B cell (primary cell): Measurements from ENCODE around the gene PLPPR2.

ENCODE experiments used
- EZH2 ChIP-seq: IDR thresholded peaks from 2 replicates; pipeline ENCODE4 v1.6.1; 2012; ENCODE audit warnings: borderline replicate concordance, low read depth, mild to moderate bottlenecking, moderate library complexity, low read length; ENCODE audit not compliant: insufficient read depth, poor library complexity, severe bottlenecking
- TF ChIP-seq, protein P1 (sequence below): fragments of 200-600 bp; IDR thresholded peaks from one replicate; pipeline ENCODE4 v1.8.0; 2022; ENCODE audit warnings: antibody characterized with exemption, mild to moderate bottlenecking

GRCh38 chr19:11370744-11371143 lies 15.5 kb downstream of the PLPPR2 start:
- TF ChIP-seq, protein P1, sequence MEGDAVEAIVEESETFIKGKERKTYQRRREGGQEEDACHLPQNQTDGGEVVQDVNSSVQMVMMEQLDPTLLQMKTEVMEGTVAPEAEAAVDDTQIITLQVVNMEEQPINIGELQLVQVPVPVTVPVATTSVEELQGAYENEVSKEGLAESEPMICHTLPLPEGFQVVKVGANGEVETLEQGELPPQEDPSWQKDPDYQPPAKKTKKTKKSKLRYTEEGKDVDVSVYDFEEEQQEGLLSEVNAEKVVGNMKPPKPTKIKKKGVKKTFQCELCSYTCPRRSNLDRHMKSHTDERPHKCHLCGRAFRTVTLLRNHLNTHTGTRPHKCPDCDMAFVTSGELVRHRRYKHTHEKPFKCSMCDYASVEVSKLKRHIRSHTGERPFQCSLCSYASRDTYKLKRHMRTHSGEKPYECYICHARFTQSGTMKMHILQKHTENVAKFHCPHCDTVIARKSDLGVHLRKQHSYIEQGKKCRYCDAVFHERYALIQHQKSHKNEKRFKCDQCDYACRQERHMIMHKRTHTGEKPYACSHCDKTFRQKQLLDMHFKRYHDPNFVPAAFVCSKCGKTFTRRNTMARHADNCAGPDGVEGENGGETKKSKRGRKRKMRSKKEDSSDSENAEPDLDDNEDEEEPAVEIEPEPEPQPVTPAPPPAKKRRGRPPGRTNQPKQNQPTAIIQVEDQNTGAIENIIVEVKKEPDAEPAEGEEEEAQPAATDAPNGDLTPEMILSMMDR: no peak
- no peak for TF ChIP-seq EZH2
